B cell (primary cell): ENCODE results near the gene CCDC194. TPM values are rescaled to one million over a fixed set of nuclear protein-coding genes. Genes with fewer than 3 reads are reported as not detected.

Experiments used
- ATAC-seq: fragments of 200-7000 bp; cut with Tn5 transposase; one replicate; pipeline ENCODE4 v1.10.0; 2021; ENCODE audit warnings: low read depth, mild to moderate bottlenecking, moderate number of reproducible peaks, moderate library complexity
- CTCF ChIA-PET: fragments of 350-600 bp; sonication (Branson Sonifier 250); formaldehyde crosslinking; loops from one replicate; lab custom pipeline; 2021; ENCODE audit warnings: antibody characterized with exemption, inconsistent platforms; lab: Charles Lee
- POLR2A ChIA-PET: fragments of 350-600 bp; sonication (Branson Sonifier 250); formaldehyde crosslinking; loops from one replicate; lab custom pipeline; 2021; ENCODE audit warnings: antibody characterized with exemption; lab: Charles Lee
- DNase-seq: peaks from one replicate; pipeline ENCODE4 v3.0.0; 2013
- H2AFZ ChIP-seq: 2 replicates; pipeline ENCODE4 v1.6.1; 2012; ENCODE audit warnings: mild to moderate bottlenecking, low read depth, low read length; ENCODE audit not compliant: insufficient read depth, poor library complexity, severe bottlenecking
- H3K27ac ChIP-seq, 2 donors: 1 replicate in 1 of 2; 2 replicates in 1 of 2; pipeline ENCODE4 v1.5.1; 2012 to 2013; ENCODE audit warnings: low read length in 2 of 2, mild to moderate bottlenecking in 2 of 2, moderate library complexity in 1 of 2
- H3K27me3 ChIP-seq, 4 experiments: fragments of 200-600 bp in 1 of 4; sonication (generic) in 1 of 4; replicated peaks in 1 of 4; 1 replicate in 2 of 4; 2 replicates in 2 of 4; pipeline versions ENCODE4 v1.6.1 to v1.7.0; 2013 to 2016; ENCODE audit warnings: low read length in 3 of 4, mild to moderate bottlenecking in 2 of 4, mixed read lengths in 1 of 4, moderate library complexity in 1 of 4; ENCODE audit not compliant: insufficient read depth in 4 of 4, control insufficient read depth in 3 of 4; ENCODE audit errors: control extremely low read depth in 1 of 4
- H3K36me3 ChIP-seq, 2 experiments: replicated peaks in 1 of 2; 1 replicate in 1 of 2; 2 replicates in 1 of 2; pipeline versions ENCODE4 v1.6.1 to v1.7.1; 2013; ENCODE audit warnings: low read length in 1 of 2; ENCODE audit not compliant: insufficient read depth in 2 of 2, control insufficient read depth in 1 of 2; ENCODE audit errors: control extremely low read depth in 1 of 2, extremely low read depth in 1 of 2
- H3K4me1 ChIP-seq, 2 donors: fragments of 200-600 bp in 1 of 2; sonication (generic) in 1 of 2; 1 replicate in 1 of 2; 2 replicates in 1 of 2; pipeline versions ENCODE4 v1.5.1 to v1.6.1; 2013 to 2017; ENCODE audit warnings: low read length in 2 of 2; ENCODE audit not compliant: control insufficient read depth in 2 of 2, insufficient read depth in 2 of 2
- H3K4me2 ChIP-seq: replicated peaks from 2 replicates; pipeline ENCODE3; 2012; ENCODE audit warnings: mild to moderate bottlenecking, low read depth, low read length; ENCODE audit not compliant: poor library complexity, severe bottlenecking
- H3K4me3 ChIP-seq, 5 experiments: fragments of 200-600 bp in 1 of 5; sonication (generic) in 1 of 5; 1 replicate in 3 of 5; 2 replicates in 2 of 5; pipeline versions ENCODE4 v1.5.1 to v1.7.0; 2011 to 2016; ENCODE audit warnings: low read length in 4 of 5, mild to moderate bottlenecking in 4 of 5, low read depth in 2 of 5, control low read depth in 1 of 5, moderate library complexity in 1 of 5; ENCODE audit not compliant: insufficient read depth in 1 of 5; ENCODE audit errors: control extremely low read depth in 1 of 5, extremely low read depth in 1 of 5
- H3K79me2 ChIP-seq: fragments of 200-600 bp; sonication (generic); one replicate; pipeline ENCODE4 v1.6.0; 2016; ENCODE audit warnings: low read length; ENCODE audit not compliant: control insufficient read depth, insufficient read depth
- H3K9ac ChIP-seq: fragments of 200-600 bp; sonication (generic); 2 replicates; pipeline ENCODE4 v1.6.1; 2017; ENCODE audit warnings: mild to moderate bottlenecking, low read length, moderate library complexity
- H3K9me3 ChIP-seq, 3 donors: one replicate each; pipeline versions ENCODE4 v1.6.1 to v1.7.1; 2013; ENCODE audit warnings: low read length in 2 of 3; ENCODE audit not compliant: control insufficient read depth in 2 of 3, insufficient read depth in 1 of 3; ENCODE audit errors: control extremely low read depth in 1 of 3
- H4K20me1 ChIP-seq: 2 replicates; pipeline ENCODE4 v1.6.0; 2012; ENCODE audit warnings: mild to moderate bottlenecking, low read length; ENCODE audit not compliant: insufficient read depth, control insufficient read depth, poor library complexity, severe bottlenecking
- H3K27ac Mint-ChIP-seq: one replicate; pipeline ENCODE4 v1.8.0; 2021; ENCODE audit warnings: mixed read lengths
- H3K27me3 Mint-ChIP-seq: one replicate; pipeline ENCODE4 v1.8.0; 2021; ENCODE audit warnings: mixed read lengths
- H3K4me1 Mint-ChIP-seq: one replicate; pipeline ENCODE4 v1.8.0; 2021; ENCODE audit warnings: mixed read lengths
- H3K4me3 Mint-ChIP-seq: one replicate; pipeline ENCODE4 v1.8.0; 2021; ENCODE audit warnings: mixed read lengths
- H3K9me3 Mint-ChIP-seq: one replicate; pipeline ENCODE4 v1.8.0; 2022; ENCODE audit warnings: mixed read lengths; ENCODE audit not compliant: insufficient read depth
- CTCF ChIP-seq: fragments of 200-600 bp; IDR thresholded peaks from one replicate; pipeline ENCODE4 v1.8.0; 2022; ENCODE audit warnings: antibody characterized with exemption, mild to moderate bottlenecking
- EZH2 ChIP-seq: IDR thresholded peaks from 2 replicates; pipeline ENCODE4 v1.6.1; 2012; ENCODE audit warnings: borderline replicate concordance, low read depth, mild to moderate bottlenecking, moderate library complexity, low read length; ENCODE audit not compliant: insufficient read depth, poor library complexity, severe bottlenecking
- WGBS: methylation state at CpG from one replicate; pipeline ENCODE4 v1.1.5; 2013; ENCODE audit warnings: missing lambda C conversion rate; ENCODE audit not compliant: insufficient coverage; 5-methylcytosine and 5-hydroxymethylcytosine counted together
- intact Hi-C: fragments of 100-400 bp; cut with micrococcal nuclease; formaldehyde crosslinking; loops from one replicate; pipeline ENCODE4 v1.10.0; 2022
- polyA minus RNA-seq: library from RNA; depleted of rRNA, polyadenylated mRNA; stranded (reverse); fragments of >200 nt; gene quantifications from 2 replicates; pipeline ENCODE4 v1.2.3, GENCODE V29; 2012
- polyA plus RNA-seq: library from polyadenylated mRNA; depleted of rRNA; stranded (reverse); fragments of >200 nt; gene quantifications from 2 replicates; pipeline ENCODE4 v1.2.3, GENCODE V29; 2012
- total RNA-seq, 2 donors: library from RNA; stranded (reverse); fragments of 120-200 nt in 1 of 2; gene quantifications; 1 replicate in 1 of 2; 2 replicates in 1 of 2; pipeline versions ENCODE4 v1.2.3 to v1.2.4, GENCODE V29; 2013 to 2022

Gene CCDC194
- total RNA-seq: 3.4 and 3.8 TPM in 2 replicates
- total RNA-seq (2013): 0.98 TPM
- polyA plus RNA-seq: 0.65 and 1.4 TPM in 2 replicates
- 1.00 and 1.3 TPM in 2 replicates for polyA minus RNA-seq

GRCh38 chr19:17393914-17394313, at the start of gene CCDC194:
Gene CCDC194 (minus strand): TSS chr19:17394196. CDS start chr19:17394158, 38 bp downstream.
- H3K27ac Mint-ChIP-seq: peak within 1 kb of the TSS; percentile 41
- peaks cover 0 to 19% (median 9%) of the 10 kb centered on the region in 4 experiments for H3K27me3 ChIP-seq
- no peak for TF ChIP-seq EZH2
- TF ChIP-seq CTCF: no peak
- no peak within 1 kb of the TSS for H3K4me3 ChIP-seq
- peak within 1 kb of the TSS; percentile 51 for H3K4me2 ChIP-seq
- peaks cover 3% of the 10 kb centered on the region for H3K9me3 Mint-ChIP-seq
- H2AFZ ChIP-seq: peak within 1 kb of the TSS; percentile 38
- no peaks in the 10 kb centered on the region for H3K79me2 ChIP-seq
- DNase-seq (no peak), ATAC-seq (no peak)
- H3K27ac ChIP-seq: peak within 1 kb of the TSS in 1 of 2 donors; percentile 53
- no peaks in the 10 kb centered on the region for H3K27me3 Mint-ChIP-seq
- H3K36me3 ChIP-seq: peaks cover 0 to 8% of the 10 kb centered on the region in 2 experiments
- intact Hi-C loops: no loop called here
- peaks cover 21% of the 10 kb centered on the region for H3K4me1 Mint-ChIP-seq
- peak within 1 kb of the TSS; percentile 16 for H3K4me3 Mint-ChIP-seq
- no peak within 1 kb of the TSS for H3K9ac ChIP-seq
- WGBS: 82% methylated on average over 41 of the region's 41 CpGs
- H4K20me1 ChIP-seq: no peaks in the 10 kb centered on the region
- POLR2A ChIA-PET: interaction anchor here (0.6 to 0.7 kb wide), 2 partner anchors 56 to 64 kb away, joined by 4 to 9 read pairs; no protein-coding TSS in a partner anchor
- CTCF ChIA-PET: interaction anchor here (1.7 to 2.1 kb wide), 2 partner anchors 8 to 72 kb away, joined by 5 to 14 read pairs; no protein-coding TSS in a partner anchor
- H3K4me1 ChIP-seq: peaks cover 23 to 27% of the 10 kb centered on the region in 2 donors
- H3K9me3 ChIP-seq: peaks cover 0 to 14% (median 0%) of the 10 kb centered on the region in 3 donors
